Mesendoderm (in vitro differentiated cells): ENCODE results near the gene MEF2B.
"Not testable (repeated sequence)": the region's sequence is repeated elsewhere in the genome, so short reads cannot be mapped to it uniquely, and the experiment has no call there.

Experiments used
- DNase-seq: peaks from one replicate; pipeline ENCODE4 v3.0.0; 2013
- H2AK5ac ChIP-seq: 2 replicates; pipeline ENCODE4 v1.6.1; 2013; ENCODE audit warnings: low read length, inconsistent platforms
- H2BK120ac ChIP-seq: 2 replicates; pipeline ENCODE4 v1.6.1; 2013; ENCODE audit warnings: low read depth, mild to moderate bottlenecking, low read length, moderate library complexity, mixed read lengths
- H2BK15ac ChIP-seq: replicated peaks from 2 replicates; pipeline ENCODE4 v1.6.1; 2013; ENCODE audit warnings: low read depth, mild to moderate bottlenecking, moderate library complexity
- H2BK5ac ChIP-seq: 2 replicates; pipeline ENCODE4 v1.6.1; 2013; ENCODE audit warnings: low read length, inconsistent platforms
- H3K18ac ChIP-seq: 2 replicates; pipeline ENCODE4 v1.6.1; 2013; ENCODE audit warnings: mild to moderate bottlenecking, low read length, mixed read lengths
- H3K23ac ChIP-seq: one replicate; pipeline ENCODE4 v1.6.1; 2013; ENCODE audit warnings: low read length
- H3K27ac ChIP-seq: 2 replicates; pipeline ENCODE4 v1.5.1; 2013; ENCODE audit warnings: low read depth, mild to moderate bottlenecking, inconsistent platforms, low read length, moderate library complexity
- H3K27me3 ChIP-seq: 2 replicates; pipeline ENCODE4 v1.6.1; 2013; ENCODE audit warnings: low read length, control low read depth, mild to moderate bottlenecking, inconsistent platforms; ENCODE audit not compliant: insufficient read depth, poor library complexity
- H3K36me3 ChIP-seq: 2 replicates; pipeline ENCODE4 v1.6.1; 2013; ENCODE audit warnings: low read length, inconsistent platforms; ENCODE audit not compliant: control insufficient read depth, insufficient read depth
- H3K4ac ChIP-seq: one replicate; pipeline ENCODE4 v1.6.1; 2013; ENCODE audit warnings: low read depth, mild to moderate bottlenecking, low read length, moderate library complexity
- H3K4me1 ChIP-seq: 2 replicates; pipeline ENCODE4 v1.6.1; 2013; ENCODE audit warnings: low read depth, low read length, inconsistent platforms; ENCODE audit not compliant: control insufficient read depth
- H3K4me2 ChIP-seq: 2 replicates; pipeline ENCODE4 v1.6.1; 2013; ENCODE audit warnings: low read length
- H3K4me3 ChIP-seq: 2 replicates; pipeline ENCODE4 v1.5.1; 2013; ENCODE audit warnings: mild to moderate bottlenecking, low read length
- H3K56ac ChIP-seq: one replicate; pipeline ENCODE4 v1.6.1; 2013; ENCODE audit warnings: low read length
- H3K79me1 ChIP-seq: 2 replicates; pipeline ENCODE4 v1.6.1; 2013; ENCODE audit warnings: low read length, inconsistent platforms
- H3K79me2 ChIP-seq: 2 replicates; pipeline ENCODE4 v1.6.1; 2013; ENCODE audit warnings: mild to moderate bottlenecking, low read length; ENCODE audit not compliant: control insufficient read depth, insufficient read depth
- H3K9ac ChIP-seq: 2 replicates; pipeline ENCODE4 v1.6.1; 2013; ENCODE audit warnings: low read length, inconsistent platforms
- H4K5ac ChIP-seq: one replicate; pipeline ENCODE4 v1.6.1; 2013; ENCODE audit warnings: low read length
- H4K8ac ChIP-seq: one replicate; pipeline ENCODE4 v1.6.1; 2013; ENCODE audit warnings: low read depth, mild to moderate bottlenecking, control low read depth, low read length, moderate library complexity
- WGBS: extraction: QIAGEN DNeasy Blood & Tissue Kit; methylation state at CpG from one replicate; pipeline ENCODE4 v1.1.7; 2013; ENCODE audit warnings: low lambda C conversion rate, missing lambda C conversion rate; ENCODE audit not compliant: insufficient coverage; ENCODE audit errors: extremely low coverage; 5-methylcytosine and 5-hydroxymethylcytosine counted together

MEF2B gene

GRCh38 chr19:19140476-19140875, 29.6 kb downstream of the MEF2B start:
- no CpG with 5 or more reads among the region's 5 CpGs for WGBS
- H3K4me2 ChIP-seq: no peak overlapping the region
- no peak overlapping the region for H3K4me3 ChIP-seq
- no peaks in the 10 kb centered on the region for H3K27me3 ChIP-seq
- no peak overlapping the region for H3K18ac ChIP-seq
- H2BK5ac ChIP-seq: no peak overlapping the region
- H2BK120ac ChIP-seq: no peak overlapping the region
- no peak overlapping the region for H2AK5ac ChIP-seq
- no peaks in the 10 kb centered on the region for H3K79me2 ChIP-seq
- peak; percentile 26 for DNase-seq
- H3K36me3 ChIP-seq: no peaks in the 10 kb centered on the region
- H3K27ac ChIP-seq: no peak overlapping the region
- no peak overlapping the region for H4K5ac ChIP-seq
- H3K56ac ChIP-seq: no peak overlapping the region
- H3K79me1 ChIP-seq: no peaks in the 10 kb centered on the region
- no peak overlapping the region for H3K4ac ChIP-seq
- H3K23ac ChIP-seq: no peak overlapping the region
- no peak overlapping the region for H2BK15ac ChIP-seq
- no peak overlapping the region for H3K9ac ChIP-seq
- no peak overlapping the region for H4K8ac ChIP-seq
- no peaks in the 10 kb centered on the region for H3K4me1 ChIP-seq

- Histone ChIP-seq H3K18ac (no peak overlapping the region), H3K27ac (no peak overlapping the region), H3K23ac (no peak overlapping the region), H3K9ac (no peak overlapping the region), H2BK120ac (no peak overlapping the region), H3K27me3 (no peaks in the 10 kb centered on the region), H3K4me1 (peaks cover 2% of the 10 kb centered on the region), H4K5ac (no peak overlapping the region), H3K4me2 (no peak overlapping the region), H3K4me3 (no peak overlapping the region), H3K36me3 (no peaks in the 10 kb centered on the region), H2AK5ac (no peak overlapping the region), H3K79me2 (no peaks in the 10 kb centered on the region), H3K4ac (no peak overlapping the region), H2BK5ac (no peak overlapping the region), H3K79me1 (no peaks in the 10 kb centered on the region), H2BK15ac (no peak overlapping the region), H4K8ac (no peak overlapping the region), H3K56ac (peak overlapping the region; percentile 5)
- WGBS: no CpG with 5 or more reads among the region's 5 CpGs
- no peak for DNase-seq
Observed at GRCh38 chr19:19139876-19140229, 30.2 kb downstream of the MEF2B start.

GRCh38 chr19:19138109-19138981, 31.7 kb downstream of the MEF2B start, which contains the start of gene TMEM161A:
TSS of gene TMEM161A (minus strand) at chr19:19138478. CDS start at chr19:19138428, 50 bp downstream.
- H3K18ac ChIP-seq: peak within 1 kb of the TSS; percentile 83
- H3K27ac ChIP-seq: no peak within 1 kb of the TSS
- peak within 1 kb of the TSS; percentile 98 for H3K9ac ChIP-seq
- H4K5ac ChIP-seq: no peak within 1 kb of the TSS
- peak within 1 kb of the TSS; percentile 92 for H3K4me2 ChIP-seq
- H4K8ac ChIP-seq: no peak within 1 kb of the TSS
- no CpG with 5 or more reads among the region's 42 CpGs for whole genome bisulfite sequencing
- H3K79me2 ChIP-seq: no peaks in the 10 kb centered on the region
- H2BK5ac ChIP-seq: no peak within 1 kb of the TSS
- peak within 1 kb of the TSS; percentile 20 for H3K4ac ChIP-seq
- H2AK5ac ChIP-seq: no peak within 1 kb of the TSS
- peaks cover 2% of the 10 kb centered on the region for H3K4me1 ChIP-seq
- peak; percentile 99 for DNase-seq
- no peaks in the 10 kb centered on the region for H3K36me3 ChIP-seq
- H3K4me3 ChIP-seq: peak within 1 kb of the TSS; percentile 95
- peaks cover 1% of the 10 kb centered on the region for H3K79me1 ChIP-seq
- peak within 1 kb of the TSS; percentile 98 for H3K56ac ChIP-seq
- H3K27me3 ChIP-seq: no peaks in the 10 kb centered on the region
- no peak within 1 kb of the TSS for H2BK15ac ChIP-seq
- no peak within 1 kb of the TSS for H2BK120ac ChIP-seq
- no peak within 1 kb of the TSS for H3K23ac ChIP-seq

- H3K4ac ChIP-seq: peak overlapping the region; percentile 20
- peak overlapping the region; percentile 98 for H3K56ac ChIP-seq
- H3K4me1 ChIP-seq: peaks cover 2% of the 10 kb centered on the region
- H3K27ac ChIP-seq: no peak overlapping the region
- H2AK5ac ChIP-seq: no peak overlapping the region
- no peak overlapping the region for H3K23ac ChIP-seq
- H4K8ac ChIP-seq: no peak overlapping the region
- peak overlapping the region; percentile 83 for H3K18ac ChIP-seq
- no peak overlapping the region for H2BK15ac ChIP-seq
- peaks cover 1% of the 10 kb centered on the region for H3K79me1 ChIP-seq
- H3K27me3 ChIP-seq: no peaks in the 10 kb centered on the region
- H3K4me3 ChIP-seq: peak overlapping the region; percentile 95
- H4K5ac ChIP-seq: no peak overlapping the region
- no peak for DNase-seq
- H3K4me2 ChIP-seq: peak overlapping the region; percentile 92
- WGBS: no CpG with 5 or more reads among the region's 25 CpGs
- no peaks in the 10 kb centered on the region for H3K79me2 ChIP-seq
- no peak overlapping the region for H2BK120ac ChIP-seq
- no peak overlapping the region for H2BK5ac ChIP-seq
- no peaks in the 10 kb centered on the region for H3K36me3 ChIP-seq
- H3K9ac ChIP-seq: peak overlapping the region; percentile 98
Observed at GRCh38 chr19:19137556-19138108, 32.4 kb downstream of the MEF2B start.

GRCh38 chr19:19135713-19136112, 34.4 kb downstream of the MEF2B start:
- H2BK15ac ChIP-seq, H3K56ac ChIP-seq, H3K4ac ChIP-seq, H2BK120ac ChIP-seq, H3K79me2 ChIP-seq, H3K9ac ChIP-seq, H2BK5ac ChIP-seq, H3K4me2 ChIP-seq, H4K8ac ChIP-seq, H3K23ac ChIP-seq, H3K4me1 ChIP-seq, H2AK5ac ChIP-seq, H3K27ac ChIP-seq, H3K4me3 ChIP-seq, H4K5ac ChIP-seq, DNase-seq, H3K36me3 ChIP-seq, H3K79me1 ChIP-seq, H3K18ac ChIP-seq, H3K27me3 ChIP-seq: not testable (repeated sequence)
- WGBS: no CpG with 5 or more reads among the region's 6 CpGs
